GM12891 (cell line): ENCODE measurements around the gene RPL28.

ENCODE experiments used
- PAX5 ChIP-seq: IDR thresholded peaks from 2 replicates; pipeline ENCODE4 v1.6.1; 2011; ENCODE audit warnings: low read length, moderate library complexity, mild to moderate bottlenecking; ENCODE audit not compliant: insufficient read depth, severe bottlenecking
- POLR2A ChIP-seq: IDR thresholded peaks from 2 replicates; pipeline ENCODE4 v1.6.1; 2011; ENCODE audit warnings: low read depth, low read length, control low read depth
- POLR2AphosphoS5 ChIP-seq: IDR thresholded peaks from 2 replicates; pipeline ENCODE4 v1.6.1; 2011; ENCODE audit warnings: low read depth, low read length, control low read depth
- SPI1 ChIP-seq: IDR thresholded peaks from 2 replicates; pipeline ENCODE4 v1.6.1; 2011; ENCODE audit warnings: low read depth, low read length, control low read depth

DNA sequence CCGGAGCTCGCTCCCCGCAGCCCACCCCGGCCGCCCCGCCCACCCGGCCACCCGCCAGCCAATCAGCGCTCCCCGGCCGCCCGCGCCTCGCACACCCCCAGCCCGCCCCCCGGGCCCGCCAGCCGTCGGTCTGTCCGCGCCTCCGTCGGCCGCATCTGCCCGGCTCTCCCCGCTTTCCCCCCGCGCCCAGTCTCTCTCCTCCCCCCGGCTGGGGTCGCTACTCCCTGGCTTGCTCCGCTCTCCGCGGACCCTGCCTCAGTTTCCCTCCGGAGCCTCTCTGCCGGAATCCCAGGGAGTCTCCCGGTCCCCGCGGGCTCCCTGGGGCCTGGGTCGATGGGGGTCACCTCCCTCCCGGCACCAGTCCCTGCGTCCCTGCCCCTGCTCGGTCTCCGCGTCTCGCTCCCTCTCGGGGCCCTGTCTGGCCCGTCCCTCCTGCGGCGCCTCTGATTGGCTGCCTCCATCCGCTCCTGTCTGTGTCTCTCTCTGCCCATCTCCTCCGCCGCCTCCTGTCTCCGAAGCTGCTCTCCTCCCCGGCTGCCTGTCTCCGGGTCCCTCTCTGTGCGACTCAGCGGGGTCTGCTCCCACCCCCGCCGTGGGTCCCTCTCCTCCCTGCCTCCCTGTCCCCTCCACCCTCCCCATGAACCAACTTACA, 16.0 kb upstream of the RPL28 start:
- TF ChIP-seq PAX5 (no peak), POLR2AphosphoS5 (no peak), POLR2A (no peak), SPI1 (no peak)
